ENCODE data around the gene AXIN1. TPM values are rescaled to one million over a fixed set of nuclear protein-coding genes. Genes with fewer than 3 reads are reported as not detected.

Gene AXIN1
- total RNA-seq, 2 donors from 2014 or later = 20.1 to 29.1 TPM

DNA sequence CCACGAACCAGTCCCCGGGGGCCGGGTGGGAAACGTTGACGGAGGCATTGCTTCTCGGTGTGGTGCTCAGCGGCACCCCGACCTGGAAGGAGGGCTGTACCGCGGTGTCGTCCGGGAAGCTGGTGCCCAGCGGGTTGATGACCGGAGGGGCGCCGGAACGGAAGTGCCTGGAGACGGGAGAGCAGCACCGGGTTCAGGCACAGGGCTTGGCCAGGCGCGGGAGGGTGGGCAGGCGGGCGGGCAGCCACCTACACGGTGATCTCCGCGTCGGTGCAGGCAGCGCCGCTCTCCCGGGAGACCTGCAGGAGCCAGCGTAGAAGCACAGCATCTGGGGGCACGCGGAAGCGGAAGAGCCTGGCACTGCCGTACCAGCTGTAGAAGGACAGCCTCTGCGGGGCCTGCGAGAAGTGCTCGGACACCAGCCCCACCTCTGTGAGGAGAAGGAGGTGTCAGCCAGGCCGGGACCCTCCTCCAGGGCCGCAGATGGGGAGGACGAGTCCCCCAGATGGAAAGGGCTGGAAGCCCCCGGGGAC lies 25.0 kb upstream of the AXIN1 start:
- no peak overlapping the region for H3K4me3 Mint-ChIP-seq
- no peak overlapping the region for H3K27ac Mint-ChIP-seq
- H3K9me3 Mint-ChIP-seq = no peaks in the 10 kb centered on the region
- H3K27me3 Mint-ChIP-seq = no peaks in the 10 kb centered on the region
- peaks cover 4 to 6% of the 10 kb centered on the region in 2 donors for H3K4me1 Mint-ChIP-seq (ENCODE audit: low read depth in 2 of 2)
- no peak for ATAC-seq
- DNase-seq (ENCODE audit: low spot score) = no peak
- no peaks in the 10 kb centered on the region for H3K36me3 Mint-ChIP-seq

DNA sequence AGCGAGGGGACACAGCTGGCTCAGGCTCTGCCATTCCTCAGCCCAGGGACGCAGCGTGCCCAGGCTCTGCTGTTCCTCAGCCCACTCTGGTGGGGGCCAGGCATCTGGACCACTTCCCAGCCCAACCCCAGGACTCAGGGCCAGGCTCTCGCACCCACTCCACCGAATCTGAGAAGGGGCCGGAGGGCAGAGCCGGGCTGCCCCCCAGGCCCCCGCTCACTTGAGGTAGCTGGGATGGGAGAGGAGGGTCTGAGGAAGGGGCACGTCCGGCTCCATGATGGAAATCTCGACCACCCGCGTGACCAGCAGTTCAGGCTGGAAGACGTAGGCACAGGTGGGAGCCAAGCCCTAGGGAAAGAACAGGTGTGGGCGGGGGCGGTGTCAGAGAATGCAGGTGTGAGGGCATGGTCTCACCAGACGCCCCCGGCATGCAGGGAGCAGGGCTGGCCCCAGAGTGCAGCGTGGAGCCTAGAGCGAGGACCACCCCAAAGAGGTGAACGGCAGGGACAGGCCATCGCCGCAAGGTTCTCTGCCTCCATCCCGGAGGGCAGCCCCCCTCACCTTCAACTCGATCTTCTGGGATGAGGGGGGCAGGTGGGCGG lies 24.4 kb upstream of the AXIN1 start:
- Mint-ChIP-seq H3K4me3 (no peak overlapping the region), H3K27me3 (no peaks in the 10 kb centered on the region), H3K27ac (no peak overlapping the region), H3K36me3 (no peaks in the 10 kb centered on the region), H3K9me3 (no peaks in the 10 kb centered on the region), H3K4me1 (ENCODE audit: low read depth in 2 of 2) (peaks cover 4 to 6% of the 10 kb centered on the region in 2 donors)
- ATAC-seq (no peak), DNase-seq (ENCODE audit: low spot score) (no peak)

DNA sequence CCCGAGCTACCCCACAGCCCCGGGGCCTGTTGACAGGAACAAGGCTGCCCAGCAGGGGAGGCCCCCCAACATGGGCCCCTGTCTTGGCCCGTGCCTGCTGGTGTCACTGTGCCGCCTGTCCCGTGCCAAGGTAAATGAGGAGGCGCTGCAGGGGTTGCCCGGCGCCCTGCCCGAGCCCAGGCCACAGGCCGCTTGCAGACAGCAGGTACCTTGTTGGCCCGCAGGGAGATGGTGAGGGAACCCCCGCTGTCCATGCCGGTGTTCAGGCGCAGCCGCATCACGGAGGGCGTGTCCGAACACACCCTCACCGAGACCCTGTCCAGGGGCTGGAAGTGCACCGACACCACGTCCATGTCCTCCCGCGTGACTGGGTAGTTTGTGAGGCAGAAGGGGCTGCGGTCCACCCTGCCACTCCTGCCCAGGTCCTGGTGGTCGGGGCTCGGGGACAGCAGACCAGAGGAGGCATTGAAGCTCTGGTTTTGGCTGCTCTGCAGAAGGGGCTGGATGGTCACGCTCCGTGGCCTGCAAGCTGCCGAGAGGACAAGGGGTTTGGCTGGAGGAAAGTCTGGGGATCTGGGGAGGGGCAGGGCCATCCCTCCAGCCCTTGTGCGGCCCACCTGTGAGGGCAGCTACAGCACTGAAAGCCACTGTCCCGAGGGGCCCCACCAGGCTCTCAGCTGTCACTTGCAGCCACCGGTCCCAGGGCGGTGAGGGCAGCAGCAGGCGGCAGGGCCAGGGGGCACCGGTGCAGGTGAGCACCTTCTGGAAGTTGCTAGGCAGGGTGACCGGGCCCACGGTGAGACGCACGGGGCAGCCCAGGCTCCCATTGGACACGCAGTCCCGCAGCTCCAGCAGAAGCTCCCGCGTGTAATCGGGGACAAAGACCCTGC lies 23.6 kb upstream of the AXIN1 start:
- ATAC-seq (no peak), DNase-seq (ENCODE audit: low spot score) (no peak)
- H3K27me3 Mint-ChIP-seq = no peaks in the 10 kb centered on the region
- no peak overlapping the region for H3K27ac Mint-ChIP-seq
- H3K36me3 Mint-ChIP-seq = no peaks in the 10 kb centered on the region
- no peaks in the 10 kb centered on the region for H3K9me3 Mint-ChIP-seq
- no peak overlapping the region for H3K4me3 Mint-ChIP-seq
- H3K4me1 Mint-ChIP-seq (ENCODE audit: low read depth in 2 of 2) = peaks cover 4 to 6% of the 10 kb centered on the region in 2 donors

DNA sequence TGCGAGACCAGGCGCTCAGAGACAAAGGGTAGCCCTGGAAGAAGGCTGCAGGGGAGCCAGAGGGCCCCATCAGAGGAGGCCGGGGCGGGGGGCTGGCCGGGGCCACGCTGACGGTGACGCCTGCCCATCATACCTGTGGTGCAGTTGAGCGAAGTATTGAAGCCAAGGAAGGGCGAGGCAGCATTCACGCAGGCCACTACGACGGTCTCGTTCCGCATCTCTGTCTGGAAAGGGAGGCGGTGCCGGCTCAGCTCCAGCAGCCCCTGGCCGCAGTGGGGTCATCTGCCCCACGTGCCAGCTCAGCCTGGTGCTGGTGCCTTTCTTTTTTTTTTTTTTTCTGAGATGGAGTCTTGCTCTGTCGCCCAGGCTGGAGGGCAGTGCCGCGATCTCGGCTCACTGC lies 22.7 kb upstream of the AXIN1 start:
- ATAC-seq = no peak

DNA sequence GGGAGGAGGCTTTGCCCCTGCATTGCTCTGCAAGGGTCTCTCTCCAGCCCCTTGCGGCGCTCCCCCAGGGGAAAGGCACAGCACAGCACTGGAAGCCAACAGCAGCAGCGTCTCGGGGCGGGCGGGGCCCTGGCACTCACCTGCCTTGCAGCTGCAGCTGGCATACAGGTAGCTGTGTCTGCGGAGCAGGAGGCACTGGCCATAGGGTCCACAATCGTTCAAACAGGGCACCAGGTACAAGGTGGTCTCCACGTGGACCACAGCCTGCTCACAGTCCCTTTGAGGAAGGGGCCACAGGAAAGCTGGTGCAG lies 22.0 kb upstream of the AXIN1 start:
- no peak overlapping the region for H3K4me3 Mint-ChIP-seq
- DNase-seq (ENCODE audit: low spot score) (no peak), ATAC-seq (no peak)
- no peaks in the 10 kb centered on the region for H3K9me3 Mint-ChIP-seq
- peaks cover 4 to 7% of the 10 kb centered on the region in 2 donors for H3K4me1 Mint-ChIP-seq (ENCODE audit: low read depth in 2 of 2)
- no peak overlapping the region for H3K27ac Mint-ChIP-seq
- H3K36me3 Mint-ChIP-seq = no peaks in the 10 kb centered on the region
- no peaks in the 10 kb centered on the region for H3K27me3 Mint-ChIP-seq

More for the DNA sequence above, 22.7 kb upstream of the AXIN1 start:
- Mint-ChIP-seq H3K36me3 (no peaks in the 10 kb centered on the region), H3K27ac (no peak overlapping the region), H3K27me3 (no peaks in the 10 kb centered on the region), H3K4me3 (no peak overlapping the region), H3K9me3 (no peaks in the 10 kb centered on the region), H3K4me1 (ENCODE audit: low read depth in 2 of 2) (peaks cover 7 to 10% of the 10 kb centered on the region in 2 donors)
- DNase-seq (ENCODE audit: low spot score) = no peak

DNA sequence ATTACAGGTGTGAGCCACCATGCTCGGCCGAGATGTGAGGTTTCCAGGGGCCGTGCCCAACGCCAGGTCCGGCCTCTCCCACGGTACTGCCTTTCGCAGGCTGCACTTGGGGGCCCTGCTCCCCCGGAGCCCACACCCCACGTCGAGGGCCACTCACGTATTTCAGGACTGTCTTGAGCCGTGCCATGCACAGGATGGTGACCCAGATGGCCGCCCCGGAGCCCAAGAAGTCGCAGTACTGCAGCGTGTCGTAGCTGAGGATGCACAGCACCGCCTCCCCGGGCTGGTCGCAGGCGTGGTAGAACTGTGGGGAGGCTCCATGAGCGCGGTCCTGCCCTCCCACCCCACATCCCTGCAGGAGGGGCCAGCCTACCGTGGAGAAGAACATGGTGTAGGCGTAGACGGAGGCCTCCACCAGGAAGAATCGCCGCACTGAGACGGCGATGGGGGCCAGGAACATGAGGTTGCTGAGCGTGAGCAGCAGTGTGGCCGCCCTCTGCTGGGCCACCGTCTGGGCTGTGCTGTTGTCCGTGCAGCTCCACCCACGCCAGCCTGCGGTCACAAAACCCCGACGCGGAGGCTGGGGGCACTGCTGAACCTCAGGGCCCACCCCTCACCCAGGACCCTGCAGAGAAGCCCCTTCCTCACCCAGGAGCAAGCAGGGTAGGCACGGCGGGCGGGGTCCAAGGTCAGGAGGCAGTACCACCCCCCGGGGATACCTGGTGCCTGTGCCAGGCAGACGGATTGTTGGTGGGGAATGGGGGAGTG lies 21.5 kb upstream of the AXIN1 start:
- H3K4me1 Mint-ChIP-seq (ENCODE audit: low read depth in 2 of 2) = peaks cover 7% of the 10 kb centered on the region in 2 donors
- H3K9me3 Mint-ChIP-seq = no peaks in the 10 kb centered on the region
- DNase-seq (ENCODE audit: low spot score) (no peak), ATAC-seq (no peak)
- no peak overlapping the region for H3K4me3 Mint-ChIP-seq
- no peak overlapping the region for H3K27ac Mint-ChIP-seq
- H3K27me3 Mint-ChIP-seq = no peaks in the 10 kb centered on the region
- no peaks in the 10 kb centered on the region for H3K36me3 Mint-ChIP-seq

DNA sequence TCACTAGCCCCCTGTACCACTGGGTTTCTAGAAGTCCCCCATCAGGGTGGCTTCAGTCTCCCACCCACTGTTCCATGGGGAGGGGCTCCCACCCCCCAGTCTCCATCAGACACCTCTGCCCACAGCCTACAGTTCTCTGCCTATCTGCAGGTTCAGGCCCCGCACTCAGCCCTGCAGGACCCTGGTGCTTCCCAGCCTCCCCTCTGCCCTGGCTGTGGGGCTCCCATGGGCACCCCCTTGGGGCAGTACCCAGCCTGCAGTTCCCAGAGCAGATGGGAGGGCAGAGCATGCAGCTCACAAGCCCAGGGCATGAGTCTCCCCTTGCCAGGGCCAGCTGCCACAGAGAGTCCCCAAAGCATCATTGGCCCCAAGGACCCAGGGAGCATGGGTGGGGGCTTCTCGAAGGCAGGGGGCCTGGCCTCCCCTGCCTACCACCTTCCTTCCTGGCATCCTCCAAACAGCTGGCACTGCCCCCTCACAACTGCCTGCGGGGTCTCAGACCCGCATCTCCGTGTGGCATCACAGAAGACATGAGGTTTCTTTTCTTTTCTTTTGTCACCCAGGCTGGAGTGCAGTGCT lies 20.6 kb upstream of the AXIN1 start:
- H3K4me3 Mint-ChIP-seq = no peak overlapping the region
- H3K36me3 Mint-ChIP-seq = no peaks in the 10 kb centered on the region
- no peaks in the 10 kb centered on the region for H3K27me3 Mint-ChIP-seq
- ATAC-seq = no peak
- H3K9me3 Mint-ChIP-seq = no peaks in the 10 kb centered on the region
- H3K27ac Mint-ChIP-seq = no peak overlapping the region
- peaks cover 7 to 9% of the 10 kb centered on the region in 2 donors for H3K4me1 Mint-ChIP-seq (ENCODE audit: low read depth in 2 of 2)
- no peak for DNase-seq (ENCODE audit: low spot score)

DNA sequence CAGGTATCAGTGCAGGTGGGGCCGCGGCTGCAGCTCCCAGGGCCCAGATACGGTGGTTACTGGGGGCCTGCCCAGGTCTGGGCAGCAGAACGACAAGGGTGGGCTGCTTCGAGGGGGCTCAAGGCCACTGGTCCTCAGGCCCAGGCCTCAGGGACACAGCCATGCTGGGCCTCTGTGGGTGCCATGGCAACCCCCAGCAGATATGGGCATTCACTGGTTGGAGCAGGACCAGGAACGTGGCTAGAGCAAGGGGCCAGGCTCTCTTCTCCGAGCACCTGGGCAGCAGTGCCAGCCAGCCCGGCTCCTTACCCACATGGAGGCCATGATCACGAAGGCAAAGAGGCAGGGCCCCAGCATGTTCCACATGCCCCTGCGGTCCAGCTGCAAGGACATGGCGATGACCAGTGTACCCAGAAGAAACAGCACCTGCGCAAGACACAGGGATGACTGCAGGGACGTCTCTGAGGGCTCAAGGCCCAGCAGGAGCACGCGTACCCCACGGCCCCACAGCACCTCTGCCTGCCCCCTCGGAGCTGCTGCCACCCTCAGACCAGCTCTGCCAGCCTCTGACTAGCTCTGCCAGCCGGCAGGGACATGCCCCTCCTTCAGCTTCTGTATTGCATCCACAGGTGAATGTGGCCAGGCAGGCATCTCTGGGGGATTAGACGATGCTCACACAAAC lies 19.9 kb upstream of the AXIN1 start:
- Mint-ChIP-seq H3K4me1 (ENCODE audit: low read depth in 2 of 2) (peaks cover 7 to 9% of the 10 kb centered on the region in 2 donors), H3K9me3 (no peaks in the 10 kb centered on the region), H3K36me3 (no peaks in the 10 kb centered on the region), H3K27me3 (no peaks in the 10 kb centered on the region), H3K27ac (peak overlapping the region in 1 of 2 donors; percentile 57), H3K4me3 (no peak overlapping the region)
- ATAC-seq = no peak
- no peak for DNase-seq (ENCODE audit: low spot score)

DNA sequence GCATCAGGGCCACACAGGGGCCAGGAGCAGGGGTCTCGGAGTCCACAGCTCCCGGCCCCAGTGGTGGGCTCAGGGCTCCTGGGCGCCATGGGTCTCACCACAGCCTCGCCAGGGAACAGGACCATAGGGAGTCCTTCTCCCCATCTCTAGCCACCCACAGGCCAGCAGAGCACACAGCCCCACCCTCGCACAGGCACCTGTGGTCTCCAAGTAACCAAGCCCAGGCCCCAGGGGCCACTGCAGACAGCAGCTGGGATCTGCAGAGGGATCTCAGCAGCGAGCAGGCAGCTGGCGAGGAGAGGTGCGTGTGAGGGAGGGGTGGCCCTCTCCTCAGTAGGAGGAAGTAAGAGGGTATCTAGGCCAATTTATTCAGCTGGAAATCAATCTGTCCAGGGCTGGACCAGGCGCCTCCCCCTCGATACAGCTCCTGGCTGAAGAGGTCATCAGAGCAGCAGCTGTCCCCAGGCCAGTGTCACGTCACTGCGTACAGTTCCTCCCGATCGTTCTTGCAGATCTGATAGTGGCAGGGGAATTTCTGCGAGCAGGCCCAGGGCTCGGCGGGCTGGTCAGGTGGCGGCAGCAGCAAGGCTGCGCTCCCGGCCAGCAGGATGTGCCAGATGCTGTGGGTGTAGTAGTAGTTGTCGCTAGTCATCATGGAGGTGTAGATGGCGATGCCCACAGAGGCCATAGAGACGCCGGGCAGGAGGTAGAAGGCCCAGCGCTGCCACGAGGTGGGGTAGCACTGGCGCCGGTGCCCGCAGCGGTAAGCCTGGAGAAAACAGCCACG lies 19.2 kb upstream of the AXIN1 start:
- H3K36me3 Mint-ChIP-seq = no peaks in the 10 kb centered on the region
- DNase-seq (ENCODE audit: low spot score) (no peak), ATAC-seq (no peak)
- H3K4me3 Mint-ChIP-seq = no peak overlapping the region
- H3K4me1 Mint-ChIP-seq (ENCODE audit: low read depth in 2 of 2) = peaks cover 7 to 9% of the 10 kb centered on the region in 2 donors
- H3K27ac Mint-ChIP-seq = peak overlapping the region in 1 of 2 donors; percentile 57
- H3K27me3 Mint-ChIP-seq = no peaks in the 10 kb centered on the region
- no peaks in the 10 kb centered on the region for H3K9me3 Mint-ChIP-seq

DNA sequence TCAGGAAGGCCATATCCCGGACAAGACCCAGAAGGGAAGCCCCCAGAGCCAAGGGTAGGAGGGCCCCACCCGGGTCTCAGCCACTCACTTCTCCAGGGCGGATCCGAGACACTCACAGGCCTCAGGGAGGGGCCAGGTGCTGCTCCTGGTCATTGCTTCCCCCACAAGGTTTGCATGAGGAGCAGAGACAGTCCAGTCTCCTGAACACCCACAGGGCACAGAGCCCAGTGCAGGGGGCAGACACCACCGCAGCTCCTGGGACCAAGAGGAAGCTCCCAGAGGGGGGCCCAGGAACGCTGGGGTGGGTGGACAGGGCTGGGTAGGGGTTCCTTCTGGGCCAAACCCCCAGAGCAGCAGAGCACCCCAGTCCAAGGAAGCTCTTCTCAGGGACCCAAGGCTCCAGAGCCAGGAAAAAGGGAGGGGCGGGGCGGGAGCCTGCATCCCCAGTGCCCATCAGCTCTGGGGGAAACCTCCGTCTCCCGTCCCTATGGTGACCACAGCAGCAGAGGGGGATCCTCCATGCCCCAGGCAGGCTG lies 18.5 kb upstream of the AXIN1 start:
- Mint-ChIP-seq H3K4me3 (peak overlapping the region; percentile 96), H3K36me3 (no peaks in the 10 kb centered on the region), H3K9me3 (no peaks in the 10 kb centered on the region), H3K27ac (peak overlapping the region; percentile 78 to 98), H3K4me1 (ENCODE audit: low read depth in 2 of 2) (peaks cover 7 to 9% of the 10 kb centered on the region in 2 donors), H3K27me3 (no peaks in the 10 kb centered on the region)
- ATAC-seq = no peak
- DNase-seq (ENCODE audit: low spot score) = no peak

DNA sequence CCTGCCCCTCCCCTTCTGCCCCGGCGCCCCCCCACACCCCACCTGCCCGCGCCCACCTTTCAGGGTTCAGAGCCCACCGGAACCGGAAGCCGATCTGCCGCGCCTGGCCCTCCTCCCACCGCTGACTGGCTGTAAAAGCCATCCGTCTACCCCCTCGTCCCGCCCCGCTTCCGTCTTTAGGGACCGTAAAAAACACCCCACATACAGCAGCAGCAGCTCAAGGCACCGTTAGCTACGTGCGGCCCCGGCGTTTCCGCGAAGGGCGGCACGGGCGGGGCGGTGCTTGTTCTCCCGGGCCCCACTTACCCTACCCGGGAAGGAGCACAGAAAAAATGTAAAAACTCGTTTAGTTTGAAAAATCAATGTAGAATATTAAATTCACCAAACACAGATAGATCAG lies 17.9 kb upstream of the AXIN1 start, which contains the start of gene MRPL28:
TSS of gene MRPL28 (minus strand) at position 96 of the 400 bp plus-strand sequence. CDS start 320 bp downstream, outside the sequence.
- ATAC-seq (peak; percentile 98), DNase-seq (ENCODE audit: low spot score) (peak; percentile 96)
- peak within 1 kb of the TSS; percentile 78 to 98 for H3K27ac Mint-ChIP-seq
- H3K9me3 Mint-ChIP-seq = no peaks in the 10 kb centered on the region
- peaks cover 7 to 9% of the 10 kb centered on the region in 2 donors for H3K4me1 Mint-ChIP-seq (ENCODE audit: low read depth in 2 of 2)
- peak within 1 kb of the TSS; percentile 96 for H3K4me3 Mint-ChIP-seq
- H3K27me3 Mint-ChIP-seq = no peaks in the 10 kb centered on the region
- H3K36me3 Mint-ChIP-seq = no peaks in the 10 kb centered on the region

DNA sequence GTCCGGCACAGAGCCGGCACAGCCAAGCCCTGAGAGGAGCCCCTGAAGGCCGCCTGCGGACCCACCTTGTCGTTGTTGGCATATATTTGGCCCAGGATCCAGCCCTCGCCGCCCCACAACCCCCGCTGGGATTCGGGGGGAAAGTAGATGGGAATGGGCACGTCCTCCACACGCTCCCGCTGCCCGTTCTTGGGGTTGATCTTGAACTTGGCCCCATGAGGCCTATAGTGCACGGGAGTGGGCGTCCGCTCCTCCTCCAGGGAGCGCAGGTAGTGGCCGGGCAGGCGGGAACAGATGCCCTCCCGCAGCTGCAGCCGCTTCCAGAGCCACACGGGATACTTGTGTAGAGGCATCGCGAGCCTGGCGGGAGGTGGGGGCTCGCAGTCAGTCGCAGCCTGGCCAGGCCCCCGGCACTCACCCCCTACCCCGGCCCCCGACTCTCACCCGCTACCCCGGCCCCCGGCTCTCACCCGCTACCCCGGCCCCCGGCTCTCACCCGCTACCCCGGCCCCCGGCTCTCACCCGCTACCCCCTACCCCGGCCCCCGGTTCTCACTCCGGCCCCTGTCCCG lies 17.4 kb upstream of the AXIN1 start:
- Mint-ChIP-seq H3K27me3 (no peaks in the 10 kb centered on the region), H3K36me3 (no peaks in the 10 kb centered on the region), H3K9me3 (no peaks in the 10 kb centered on the region), H3K4me1 (ENCODE audit: low read depth in 2 of 2) (peaks cover 7 to 9% of the 10 kb centered on the region in 2 donors), H3K27ac (peak overlapping the region; percentile 78 to 98), H3K4me3 (peak overlapping the region; percentile 96)
- ATAC-seq (no peak), DNase-seq (ENCODE audit: low spot score) (no peak)

Measured in natural killer cell treated with Interleukin-12 subunit alpha and Interleukin-12 subunit beta and Interleukin-15 and Interleukin-18, amount 100 ng/mL, for 72 hours (primary cell).